Loucy (cell line): ENCODE measurements around the gene C1orf232.

ENCODE experiments used
- CTCF ChIP-seq: fragments of 200-600 bp; sonication (generic); conservative IDR thresholded peaks from 2 replicates; pipeline ENCODE4 v1.5.1; 2014; ENCODE audit warnings: mild to moderate bottlenecking, antibody characterized with exemption, low read length
- EZH2phosphoT487 ChIP-seq: fragments of 200-600 bp; IDR thresholded peaks from 2 replicates; pipeline ENCODE4 v1.6.1; 2018; ENCODE audit warnings: antibody characterized with exemption, mild to moderate bottlenecking, moderate library complexity, borderline replicate concordance

- TF ChIP-seq CTCF: peak; percentile 30
- TF ChIP-seq EZH2phosphoT487: no peak
Measured at GRCh38 chr1:26190373-26190987, 21.7 kb upstream of the C1orf232 start, which contains the start of gene CATSPER4.
